Measurements from ENCODE around the gene C1QTNF1. TPM values are rescaled to one million over a fixed set of nuclear protein-coding genes. Genes with fewer than 3 reads are reported as not detected.

C1QTNF1 gene
- total and polyA plus RNA-seq, 9 of the 15 experiments (the other 6 are each of a cell fraction or from before 2014, with no cell fraction given), result 0.09 TPM; not detected in 8

DNA sequence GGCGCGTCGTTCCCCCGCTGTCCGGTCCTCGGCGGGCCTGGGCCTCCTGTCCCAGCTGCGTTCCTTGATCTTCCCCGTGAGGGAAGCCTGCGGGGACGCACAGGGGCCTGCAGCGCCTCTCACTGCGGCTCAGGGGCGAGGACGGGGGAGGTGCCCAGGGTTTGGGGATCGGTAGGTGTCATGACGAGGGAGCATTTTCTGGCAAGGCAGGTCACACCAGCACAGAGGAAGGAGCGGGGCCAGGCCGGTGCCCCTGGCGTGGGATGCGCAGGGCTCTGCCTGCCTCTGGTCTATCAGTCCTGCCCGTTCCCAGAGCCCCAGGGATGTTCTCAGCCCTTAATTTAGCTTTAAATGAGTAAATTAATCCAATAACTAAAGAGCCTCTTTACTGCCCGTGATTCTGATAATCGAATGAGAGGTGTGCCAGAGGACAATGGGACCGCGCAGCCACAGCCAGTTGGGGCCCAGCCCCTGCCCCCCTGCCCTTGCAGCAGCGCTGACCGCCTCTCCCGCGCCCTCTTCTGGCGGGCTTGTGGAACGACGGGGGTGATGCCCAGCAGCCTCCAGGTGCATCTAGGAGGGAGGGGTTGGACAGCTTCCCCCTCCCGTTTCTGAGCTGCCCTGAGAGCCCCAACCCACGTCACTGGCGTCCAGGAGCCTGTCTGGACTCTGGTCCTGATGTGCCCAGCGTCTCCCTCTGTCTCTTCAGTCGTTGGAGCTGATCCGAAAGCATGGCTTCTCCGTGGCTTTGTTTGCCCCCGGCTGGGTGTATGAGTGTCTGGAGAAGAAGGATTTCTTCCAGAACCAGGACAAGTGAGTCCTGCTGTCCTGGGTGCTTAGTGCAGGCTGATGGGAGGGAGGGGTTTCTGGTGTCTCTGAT, 58.6 kb downstream of the C1QTNF1 start (continued):
- peak; percentile 36; the same call in 1 of the 2 replicates for TF ChIP-seq ZBTB7A (IDR thresholded peaks at IDR 0.05; ENCODE audit: borderline replicate concordance, control insufficient read depth, low read depth, low read length)
- TF ChIP-seq ZNF232 (CRISPR knock-in tag; IDR thresholded peaks at IDR 0.05), result no peak
- TF ChIP-seq SMC3 (conservative IDR thresholded peaks at IDR 0.05; ENCODE audit: insufficient read depth, low read depth, low read length), result peak; percentile 65
- peak in 1 of 2 experiments; percentile 51; a peak in 1 of 4 replicates for TF ChIP-seq SRF (CRISPR knock-in tag; IDR thresholded peaks at IDR 0.05)
- no peak for TF ChIP-seq SAFB (IDR thresholded peaks at IDR 0.05; ENCODE audit: borderline replicate concordance, low read depth, low read length)

DNA sequence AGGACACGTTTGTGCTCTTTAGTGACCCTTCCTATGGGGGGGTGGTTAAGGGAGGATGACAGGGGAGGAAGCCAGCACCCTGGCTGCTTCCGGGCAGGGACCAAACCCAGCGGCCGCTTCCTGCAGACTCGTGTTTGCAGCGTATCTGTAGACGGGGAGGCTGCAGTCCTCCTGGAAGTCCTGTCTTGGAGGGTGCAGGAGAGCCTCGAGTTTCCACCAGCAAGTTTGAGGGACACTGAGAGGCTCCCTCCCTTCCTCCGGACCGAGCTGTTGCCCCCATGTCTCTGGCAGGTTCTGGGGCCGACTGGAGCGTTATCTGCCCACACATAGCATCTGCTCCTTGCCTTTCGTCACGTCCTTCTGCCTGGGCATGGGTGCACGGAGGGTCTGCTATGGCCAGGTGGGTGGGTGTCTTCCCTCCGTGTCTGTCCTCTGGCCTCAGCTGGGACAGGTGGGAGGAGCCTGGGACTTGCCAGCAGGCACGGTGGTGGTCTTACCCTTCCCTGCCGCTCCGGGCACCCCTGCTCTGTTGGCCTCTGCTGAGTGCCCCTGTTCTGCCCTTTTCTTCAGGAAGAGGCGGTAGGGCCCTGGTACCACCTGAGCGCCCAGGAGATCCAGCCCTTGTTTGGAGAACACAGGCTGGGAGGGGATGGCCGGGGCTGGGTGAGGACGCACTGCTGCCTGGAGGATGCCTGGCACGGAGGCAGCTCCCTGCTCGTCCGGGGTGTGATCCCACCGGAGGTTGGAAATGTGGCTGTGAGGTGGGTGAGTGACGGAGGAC, 59.4 kb downstream of the C1QTNF1 start:
- WGBS (ENCODE audit: insufficient coverage, low coverage, missing lambda C conversion rate), result 74% methylated on average over 27 of the region's 28 CpGs
- in situ Hi-C loops (cut with MboI), result no loop called here
- Histone ChIP-seq H3K9me1 (ENCODE audit: control insufficient read depth, insufficient read depth, low read length) (peaks cover 7% of the 10 kb centered on the region), H3K4me1 (replicated peaks in 1 of 2; ENCODE audit: control insufficient read depth in 2 of 2, insufficient read depth in 2 of 2, low read length in 2 of 2) (peaks cover 0 to 30% of the 10 kb centered on the region in 2 experiments; a peak in 2 of 5 replicates), H3K36me3 (ENCODE audit: control insufficient read depth, insufficient read depth, low read length) (peaks cover 74% of the 10 kb centered on the region; the same call in 1 of the 3 replicates), H3K27ac (ENCODE audit: extremely low read depth, low read depth, low read length) (no peak overlapping the region), H3K4me2 (ENCODE audit: insufficient read depth, low read length) (no peak overlapping the region), H3K9me3 (replicated peaks; ENCODE audit: control insufficient read depth, insufficient read depth, low read depth, low read length) (no peaks in the 10 kb centered on the region), H3K79me2 (ENCODE audit: control insufficient read depth, insufficient read depth, low read length) (no peaks in the 10 kb centered on the region), H2AFZ (ENCODE audit: low read depth, low read length) (no peak overlapping the region), H3K4me3 (no peak overlapping the region), H3K27me3 (ENCODE audit: control insufficient read depth in 2 of 2, insufficient read depth in 2 of 2, low read length in 2 of 2) (no peaks in the 10 kb centered on the region), H4K20me1 (replicated peaks; ENCODE audit: control insufficient read depth, insufficient read depth, low read length) (peaks cover 19% of the 10 kb centered on the region), H3K9ac (ENCODE audit: insufficient read depth in 1 of 2, low read depth in 2 of 2, low read length in 2 of 2) (peak overlapping the region in 1 of 2 experiments; percentile 20; a peak in 1 of 4 replicates)
- intact Hi-C loops (cut with micrococcal nuclease), result loop anchor here (2.0 to 5.0 kb wide), 2 partner anchors 19 to 36 kb away; no protein-coding TSS in a partner anchor
- BruUV-seq (replicated peaks), result no TSS peak
- FAIRE-seq, result no peak
- no peak for ATAC-seq
- TF ChIP-seq POLR2AphosphoS2 (IDR thresholded peaks at IDR 0.05; ENCODE audit: low read length) (no peak), POLR2G (IDR thresholded peaks at IDR 0.05; ENCODE audit: low read depth, low read length) (peak; percentile 27), SAP30 (IDR thresholded peaks at IDR 0.05; ENCODE audit: borderline replicate concordance, insufficient read depth, low read depth, low read length, poor library complexity, severe bottlenecking) (no peak)
- no peak for DNase-seq (ENCODE audit: extremely low read depth in 1 of 4, low spot score in 3 of 4)
- ChIA-PET POLR2A (interaction anchor here (0.6 to 1.0 kb wide), 5 partner anchors 11 to 587 kb away, joined by 3 to 4 read pairs (median 3); no protein-coding TSS in a partner anchor), CTCF (ENCODE audit: low intra/inter-chr PET ratio) (interaction anchor here (0.7 to 2.5 kb wide), 3 partner anchors 19 to 305 kb away, joined by 3 to 15 read pairs (median 7); no protein-coding TSS in a partner anchor)

All from K562 (cell line).